Stomach (tissue), 4 donors: Measurements from ENCODE around the gene RABGAP1L.

Experiments used
- POLR2A ChIP-seq, 4 donors: fragments of 450-650 bp; IDR thresholded peaks; one replicate each; pipeline ENCODE4 v1.6.1; 2016; ENCODE audit warnings: antibody characterized with exemption in 4 of 4, control low read depth in 2 of 4, mild to moderate bottlenecking in 1 of 4, moderate library complexity in 1 of 4
- POLR2AphosphoS5 ChIP-seq, 3 donors: sonication (generic); formaldehyde crosslinking; IDR thresholded peaks; one replicate each; pipeline ENCODE4 v1.6.1; 2016; ENCODE audit warnings: antibody characterized with exemption in 3 of 3
- TF ChIP-seq, protein P1 (sequence below), 7 experiments: fragments of 450-650 bp in 4 of 7; fragments of 200-600 bp in 3 of 7; sonication (generic) in 3 of 7; IDR thresholded peaks; one replicate each; pipeline ENCODE4 v1.5.1; 2016 to 2019; ENCODE audit warnings: antibody characterized with exemption in 7 of 7, control low read depth in 2 of 7, mild to moderate bottlenecking in 1 of 7

DNA sequence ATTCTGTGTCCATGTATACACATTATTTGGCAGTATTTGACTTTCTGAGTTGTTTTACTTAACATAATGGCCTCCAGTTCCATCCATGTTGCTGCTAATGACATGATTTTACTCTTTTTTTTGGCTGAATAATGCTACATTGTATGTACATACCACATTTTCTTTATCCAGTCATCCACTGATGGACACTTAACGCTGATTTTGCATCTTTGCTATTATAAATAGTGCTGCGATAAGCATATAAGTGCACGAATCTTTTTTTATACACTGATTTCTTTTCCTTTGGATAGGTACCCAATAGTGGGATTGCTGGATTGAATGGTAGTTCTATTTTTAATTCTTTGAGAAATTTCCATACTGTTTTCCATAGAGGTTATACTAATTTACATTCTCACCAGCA is 544.0 kb downstream of the RABGAP1L start:
- TF ChIP-seq POLR2A (IDR thresholded peaks at IDR 0.05) = no peak
- TF ChIP-seq, protein P1, sequence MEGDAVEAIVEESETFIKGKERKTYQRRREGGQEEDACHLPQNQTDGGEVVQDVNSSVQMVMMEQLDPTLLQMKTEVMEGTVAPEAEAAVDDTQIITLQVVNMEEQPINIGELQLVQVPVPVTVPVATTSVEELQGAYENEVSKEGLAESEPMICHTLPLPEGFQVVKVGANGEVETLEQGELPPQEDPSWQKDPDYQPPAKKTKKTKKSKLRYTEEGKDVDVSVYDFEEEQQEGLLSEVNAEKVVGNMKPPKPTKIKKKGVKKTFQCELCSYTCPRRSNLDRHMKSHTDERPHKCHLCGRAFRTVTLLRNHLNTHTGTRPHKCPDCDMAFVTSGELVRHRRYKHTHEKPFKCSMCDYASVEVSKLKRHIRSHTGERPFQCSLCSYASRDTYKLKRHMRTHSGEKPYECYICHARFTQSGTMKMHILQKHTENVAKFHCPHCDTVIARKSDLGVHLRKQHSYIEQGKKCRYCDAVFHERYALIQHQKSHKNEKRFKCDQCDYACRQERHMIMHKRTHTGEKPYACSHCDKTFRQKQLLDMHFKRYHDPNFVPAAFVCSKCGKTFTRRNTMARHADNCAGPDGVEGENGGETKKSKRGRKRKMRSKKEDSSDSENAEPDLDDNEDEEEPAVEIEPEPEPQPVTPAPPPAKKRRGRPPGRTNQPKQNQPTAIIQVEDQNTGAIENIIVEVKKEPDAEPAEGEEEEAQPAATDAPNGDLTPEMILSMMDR (IDR thresholded peaks at IDR 0.05) = no peak
- TF ChIP-seq POLR2AphosphoS5 (IDR thresholded peaks at IDR 0.05) = no peak
